NCI-H2227 (cell line): ENCODE measurements around the gene ARHGAP15.

Experiments
- DNase-seq: peaks from one replicate; lab custom pipeline; 2025; ENCODE audit not compliant: unreplicated experiment; lab: John Stamatoyannopoulos, UW

The ARHGAP15 gene

GRCh38 chr2:143144813-143145455 lies 15.7 kb downstream of the ARHGAP15 start:
- DNase-seq, result no peak

DNA sequence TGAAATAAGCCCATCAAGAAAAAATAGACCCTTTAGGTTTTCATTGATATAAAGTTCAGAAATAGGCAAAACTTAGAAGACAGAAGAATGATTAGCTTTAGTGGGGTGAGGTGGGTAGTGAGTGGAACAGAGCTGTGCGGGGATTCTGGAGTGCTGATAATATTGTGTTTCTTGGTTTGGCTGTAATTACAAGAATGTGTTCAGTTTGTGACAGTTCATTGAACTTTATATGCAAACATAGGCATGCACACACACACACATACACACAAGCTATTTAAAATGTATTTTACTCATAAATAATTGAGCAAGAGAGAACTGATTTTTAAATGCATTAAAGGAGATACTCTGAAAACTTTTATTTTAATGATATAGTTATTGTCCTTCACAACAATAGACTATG lies 17.1 kb downstream of the ARHGAP15 start:
- DNase-seq, result no peak

- peak; percentile 26 for DNase-seq
Observed at GRCh38 chr2:143146815-143147530, 17.8 kb downstream of the ARHGAP15 start.

DNA sequence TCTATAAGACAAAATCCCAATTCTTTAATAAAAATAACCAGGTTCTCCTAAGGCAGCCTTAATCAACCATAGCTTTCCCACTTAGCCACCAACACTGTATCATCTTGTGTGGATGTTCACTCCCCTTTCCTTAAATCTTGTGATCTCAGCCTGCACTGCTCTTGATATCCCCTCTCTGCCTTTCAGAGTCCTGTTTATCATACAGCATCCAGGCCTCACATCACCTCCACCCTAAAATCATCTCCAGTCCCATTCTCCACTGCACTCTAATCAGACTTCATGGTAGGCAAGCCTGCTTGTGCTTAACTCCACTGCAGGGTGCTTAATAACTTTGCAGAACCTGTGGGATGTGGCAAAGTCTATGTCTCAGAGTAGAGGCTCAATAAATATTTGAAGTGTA lies 18.8 kb downstream of the ARHGAP15 start:
- DNase-seq, result no peak

DNA sequence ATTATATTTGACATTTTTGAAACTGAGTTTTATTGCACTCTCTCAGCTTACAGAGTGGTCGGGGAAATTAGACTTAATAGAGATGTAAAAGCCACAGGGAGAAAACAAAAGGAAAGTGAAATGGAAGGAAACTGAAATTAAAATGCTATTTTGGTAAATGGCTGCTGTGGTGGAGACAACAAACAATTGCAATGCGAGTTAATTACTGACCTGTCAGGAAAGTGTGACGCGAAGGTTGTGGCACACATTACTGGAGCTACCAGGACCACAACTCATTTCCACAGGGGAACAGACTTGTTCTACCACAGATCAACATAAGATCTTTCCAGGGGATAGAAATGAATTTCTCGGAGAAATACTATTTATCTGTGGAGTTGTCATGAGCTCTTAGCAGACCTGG lies 19.5 kb downstream of the ARHGAP15 start:
- no peak for DNase-seq

DNA sequence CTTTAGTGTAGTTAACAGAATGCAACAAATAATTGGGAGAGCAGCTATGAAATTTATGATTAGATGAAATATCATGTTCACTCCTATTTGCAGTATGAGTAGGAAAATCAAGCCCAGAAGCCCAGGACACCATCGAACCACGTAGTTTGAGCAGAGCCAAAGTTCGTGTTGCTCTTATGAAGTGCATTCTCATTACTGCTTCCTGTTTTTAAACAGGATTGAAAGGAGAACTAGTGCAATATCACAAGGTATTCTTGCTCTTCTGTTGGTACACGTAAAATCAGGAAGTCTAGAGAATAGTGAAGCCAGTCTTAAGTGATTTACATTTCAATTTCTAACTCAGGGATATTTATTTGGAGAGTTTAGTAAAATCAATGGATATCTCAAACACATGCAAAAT lies 21.1 kb downstream of the ARHGAP15 start:
- DNase-seq, result no peak

DNA sequence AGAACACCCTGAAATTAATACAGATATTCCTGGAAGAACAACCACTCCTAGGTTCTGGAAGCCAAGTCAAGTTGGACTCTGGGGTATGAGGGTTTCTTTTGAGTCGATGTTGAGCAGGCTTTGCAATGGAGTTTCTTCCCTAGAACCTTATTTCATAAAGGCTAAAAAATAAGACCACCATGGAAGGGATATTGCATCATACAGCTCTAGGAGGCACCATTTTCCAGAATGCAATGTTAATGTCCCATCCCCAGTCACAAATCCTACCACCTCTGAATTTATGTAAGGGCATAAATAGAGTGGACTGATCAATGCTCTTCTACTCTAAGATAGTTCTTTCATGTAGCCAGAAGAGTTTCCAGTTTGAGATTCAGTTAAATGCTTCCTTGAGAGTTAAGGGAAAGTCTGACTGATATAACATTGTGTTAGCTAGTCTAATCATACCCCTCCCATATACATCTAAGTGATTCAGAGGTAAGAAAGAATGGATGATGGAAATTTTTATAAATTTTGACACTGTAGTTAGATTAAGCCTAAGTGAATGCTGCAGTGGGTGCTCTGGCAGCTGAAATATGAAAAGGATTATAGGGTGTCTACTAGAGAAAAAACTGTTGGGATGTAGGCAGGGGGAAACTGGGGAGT lies 22.0 kb downstream of the ARHGAP15 start:
- no peak for DNase-seq

DNA sequence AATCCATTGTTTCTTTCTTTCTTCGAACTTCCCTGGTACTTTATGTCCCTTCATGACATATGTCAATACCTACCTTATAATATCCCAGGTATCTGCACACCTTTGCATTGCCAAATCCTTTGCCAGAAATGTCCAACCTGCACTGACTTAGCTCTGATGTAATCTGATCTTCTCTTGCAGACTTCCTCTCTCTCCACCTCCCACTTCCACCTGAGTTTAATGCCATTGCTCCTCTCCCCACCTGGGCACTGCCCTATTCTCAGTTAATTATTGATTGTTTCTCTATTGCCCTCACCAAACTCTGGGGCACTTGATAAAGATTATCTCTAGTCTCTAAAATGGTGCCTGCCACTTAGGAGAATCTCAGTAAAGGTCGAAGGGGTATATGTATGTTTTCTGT lies 23.0 kb downstream of the ARHGAP15 start:
- no peak for DNase-seq

DNA sequence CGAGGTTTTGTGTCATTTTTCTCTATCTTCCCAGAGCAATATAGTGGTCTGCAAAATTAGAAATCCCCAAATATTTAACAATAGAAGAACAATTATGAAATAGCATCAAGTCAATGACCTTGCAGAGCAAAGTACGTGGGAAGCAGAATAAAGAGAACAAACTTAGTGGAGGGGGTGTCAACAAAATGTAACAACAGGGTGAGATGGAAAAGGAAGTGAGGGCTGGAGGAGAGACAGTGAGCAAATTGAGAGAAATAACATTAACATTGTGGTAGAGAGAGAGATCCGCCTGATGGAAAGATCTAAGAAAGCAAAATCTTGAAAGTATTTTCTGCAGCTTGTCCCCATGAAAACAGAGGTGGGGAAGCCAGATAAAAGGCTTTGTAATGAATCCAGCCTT lies 23.4 kb downstream of the ARHGAP15 start:
- DNase-seq, result no peak

GRCh38 chr2:143155661-143156060 lies 26.4 kb downstream of the ARHGAP15 start:
- DNase-seq, result no peak

DNA sequence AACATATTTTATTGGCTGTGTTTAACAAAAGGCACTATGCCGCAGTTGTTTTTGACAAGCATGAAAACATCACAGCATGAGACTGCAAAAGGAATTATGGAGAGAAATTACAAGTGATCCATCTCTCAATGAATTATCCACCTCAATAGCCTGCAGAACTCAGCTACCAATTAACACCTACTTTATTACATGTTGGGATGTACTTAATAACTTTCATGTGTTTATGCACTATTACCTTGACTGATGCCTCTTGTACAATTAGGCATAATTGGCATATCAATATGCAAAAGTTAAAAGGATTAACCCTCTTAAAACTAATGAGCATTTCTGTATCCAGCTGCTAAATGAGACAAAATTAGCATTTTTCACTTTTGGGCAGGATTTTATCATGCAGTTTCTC lies 27.8 kb downstream of the ARHGAP15 start:
- DNase-seq, result no peak

- DNase-seq, result no peak
Observed at GRCh38 chr2:143157418-143157817, 28.2 kb downstream of the ARHGAP15 start.

GRCh38 chr2:143158098-143158497 lies 28.9 kb downstream of the ARHGAP15 start:
- no peak for DNase-seq

DNA sequence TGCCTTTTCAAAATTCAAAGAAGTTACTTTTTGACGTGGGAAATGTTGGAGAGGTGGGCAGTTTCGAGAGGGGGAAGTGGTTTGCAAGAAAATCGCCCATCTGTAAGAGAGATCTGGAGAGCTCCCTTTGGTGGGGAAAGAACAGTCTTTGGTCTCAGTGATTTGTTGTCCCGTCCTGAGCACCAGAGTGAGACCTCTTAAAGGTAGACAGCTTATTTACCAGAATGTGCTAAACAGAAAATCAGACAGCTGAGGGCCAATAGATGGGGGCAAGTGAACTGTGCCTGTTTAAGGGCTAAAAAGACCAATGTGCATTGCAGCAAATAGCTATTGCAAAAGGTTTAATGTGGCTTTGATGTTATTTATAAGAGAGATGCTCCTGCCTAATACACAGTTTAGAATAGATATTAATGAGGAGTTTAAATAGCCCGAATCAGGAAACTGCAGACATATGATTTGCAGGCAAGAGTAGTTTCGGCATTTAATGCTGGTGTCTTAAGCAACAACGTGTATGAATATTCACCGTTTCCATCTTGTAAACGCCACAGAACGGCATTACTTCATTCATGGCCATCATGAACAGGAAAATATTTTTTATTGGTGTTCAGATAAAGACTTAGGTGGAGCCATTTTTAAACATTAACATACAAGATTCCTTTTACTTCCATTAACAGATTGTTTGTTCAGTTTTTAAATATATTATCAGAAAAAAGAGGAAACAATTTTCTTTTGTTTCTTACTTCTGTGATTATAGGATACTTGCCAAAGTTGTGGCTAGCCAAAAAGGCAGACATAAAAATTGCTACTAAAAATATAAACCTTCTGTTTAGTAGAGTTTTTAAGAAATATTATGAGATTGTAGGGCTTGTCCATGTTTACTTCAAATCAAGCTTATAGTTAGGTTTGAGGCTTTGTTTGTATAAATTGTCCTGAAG lies 29.6 kb downstream of the ARHGAP15 start:
- no peak for DNase-seq

DNA sequence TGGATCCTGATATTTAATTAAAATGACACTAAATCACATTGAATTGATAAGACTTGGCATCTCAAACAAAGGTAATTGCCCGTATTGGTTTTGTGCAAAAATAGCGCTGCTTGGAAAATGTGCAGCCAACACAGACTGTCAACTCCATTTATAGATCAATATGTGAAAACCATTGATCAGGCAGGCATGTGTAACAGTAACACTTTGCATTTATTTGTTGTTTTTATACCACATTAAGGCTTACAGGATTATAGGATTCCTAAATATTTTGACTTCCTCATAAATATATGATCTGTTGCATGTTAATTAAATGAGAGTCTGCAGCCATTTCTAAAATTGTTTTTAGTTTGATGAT lies 30.2 kb downstream of the ARHGAP15 start:
- no peak for DNase-seq

DNA sequence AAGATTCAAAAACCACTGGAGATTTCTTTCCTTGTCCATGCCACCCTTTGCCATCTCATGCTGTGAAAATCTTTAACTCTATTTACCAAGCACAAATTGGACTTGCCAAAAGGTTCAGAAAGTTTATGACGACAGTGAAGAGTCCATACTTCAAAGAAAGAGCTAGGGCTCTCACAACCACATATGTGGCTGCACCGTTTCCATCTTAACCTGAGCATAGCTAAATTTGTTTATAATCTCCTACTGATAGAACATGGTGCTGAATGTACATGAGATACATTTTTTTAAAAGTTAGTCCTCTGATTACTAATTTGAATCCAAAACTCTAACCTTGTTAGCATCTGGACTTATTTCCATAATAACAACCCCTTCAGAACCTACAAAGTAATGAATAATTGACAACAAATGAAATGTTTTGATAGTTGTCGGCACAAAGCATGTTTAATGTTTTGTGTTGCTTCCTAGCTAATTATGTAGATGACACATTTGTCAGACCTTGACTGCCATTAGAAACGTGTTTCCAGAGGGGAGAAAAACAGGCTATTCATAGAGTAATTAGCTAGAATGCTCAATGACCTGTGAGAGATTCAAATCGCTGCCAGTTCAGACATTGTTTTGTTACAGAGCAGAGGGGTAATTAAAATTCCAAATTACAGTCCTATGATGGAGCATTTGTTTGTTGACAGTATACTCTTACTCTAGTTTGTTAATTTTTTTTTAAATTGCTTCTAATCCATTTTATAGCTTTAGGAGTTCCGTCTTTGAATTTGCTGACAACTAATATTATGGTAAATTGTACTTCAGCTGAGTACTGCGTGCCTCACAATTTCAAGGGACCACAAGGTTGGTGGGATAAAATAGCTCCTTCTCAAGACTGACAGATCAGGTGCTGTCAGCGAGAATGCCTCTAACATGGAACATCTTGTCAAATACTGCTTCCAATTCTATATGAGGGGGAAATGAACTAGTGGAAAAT lies 31.8 kb downstream of the ARHGAP15 start:
- no peak for DNase-seq

GRCh38 chr2:143162123-143162837 lies 33.1 kb downstream of the ARHGAP15 start:
- DNase-seq, result peak; percentile 82

GRCh38 chr2:143162997-143163396 lies 33.8 kb downstream of the ARHGAP15 start:
- peak; percentile 19 for DNase-seq

- DNase-seq, result no peak
Observed at GRCh38 chr2:143163499-143163898, 34.3 kb downstream of the ARHGAP15 start.

DNA sequence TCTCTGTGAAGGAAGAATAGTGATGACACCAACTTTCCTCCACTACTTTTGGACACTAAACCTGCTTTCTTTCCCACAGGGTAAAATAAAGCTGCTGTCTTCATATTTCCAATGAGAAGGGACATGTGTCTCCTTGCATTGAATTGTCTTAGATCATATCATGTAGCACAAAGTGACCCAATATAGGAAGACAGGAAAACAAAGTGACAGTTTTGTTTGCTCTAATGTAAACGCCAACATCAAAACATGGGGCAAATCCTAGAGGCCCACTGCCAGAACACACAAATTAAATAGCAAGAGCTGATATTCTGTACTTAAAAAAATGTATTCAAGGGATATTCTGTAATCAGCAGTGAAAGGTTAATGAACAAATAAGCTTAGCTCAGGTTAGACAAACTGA lies 36.1 kb downstream of the ARHGAP15 start:
- no peak for DNase-seq
